H9 (cell line): ENCODE results near the gene HTRA1. TPM values are rescaled to one million over a fixed set of nuclear protein-coding genes. Genes with fewer than 3 reads are reported as not detected.

Experiments used
- DNase-seq: peaks from one replicate; pipeline ENCODE4 v3.0.0-alpha.2; 2017
- H2AFZ ChIP-seq: one replicate; pipeline ENCODE4 v1.6.1; 2013; ENCODE audit warnings: mild to moderate bottlenecking, low read length, control low read depth, moderate library complexity
- H2AK5ac ChIP-seq: 2 replicates; pipeline ENCODE4 v1.6.1; 2013; ENCODE audit warnings: low read length, control low read depth, mixed read lengths; ENCODE audit not compliant: insufficient read length
- H2BK120ac ChIP-seq: one replicate; pipeline ENCODE4 v1.6.1; 2013; ENCODE audit warnings: low read depth, mild to moderate bottlenecking, low read length, control low read depth, inconsistent platforms; ENCODE audit not compliant: poor library complexity, severe bottlenecking
- H2BK12ac ChIP-seq: 2 replicates; pipeline ENCODE4 v1.6.1; 2013; ENCODE audit warnings: low read length, control low read depth, mixed read lengths, low read depth; ENCODE audit not compliant: insufficient read length
- H2BK15ac ChIP-seq: 2 replicates; pipeline ENCODE4 v1.6.1; 2013; ENCODE audit warnings: low read depth, low read length, control low read depth
- H2BK20ac ChIP-seq: one replicate; pipeline ENCODE4 v1.6.1; 2013; ENCODE audit warnings: low read depth, mild to moderate bottlenecking, low read length, control low read depth, inconsistent platforms; ENCODE audit not compliant: poor library complexity, severe bottlenecking
- H2BK5ac ChIP-seq: 2 replicates; pipeline ENCODE4 v1.6.1; 2013; ENCODE audit warnings: low read length, control low read depth, mixed read lengths; ENCODE audit not compliant: insufficient read length
- H3K14ac ChIP-seq: 2 replicates; pipeline ENCODE4 v1.6.1; 2013; ENCODE audit warnings: low read length, control low read depth; ENCODE audit not compliant: insufficient read depth
- H3K18ac ChIP-seq: 2 replicates; pipeline ENCODE4 v1.6.1; 2013; ENCODE audit warnings: low read depth, mild to moderate bottlenecking, mixed read lengths, low read length, control low read depth; ENCODE audit not compliant: insufficient read length
- H3K23ac ChIP-seq: 2 replicates; pipeline ENCODE4 v1.6.1; 2013; ENCODE audit warnings: low read length, control low read depth, mixed read lengths, low read depth; ENCODE audit not compliant: insufficient read length
- H3K23me2 ChIP-seq: 2 replicates; pipeline ENCODE4 v1.6.1; 2013; ENCODE audit warnings: low read depth, mild to moderate bottlenecking, mixed read lengths, low read length, control low read depth; ENCODE audit not compliant: insufficient read length, poor library complexity, severe bottlenecking
- H3K27ac ChIP-seq: 2 replicates; pipeline ENCODE4 v1.5.1; 2013; ENCODE audit warnings: low read length, control low read depth, mixed read lengths, low read depth; ENCODE audit not compliant: insufficient read length
- H3K27me3 ChIP-seq: 2 replicates; pipeline ENCODE4 v1.6.1; 2013; ENCODE audit warnings: low read length, control low read depth, inconsistent platforms; ENCODE audit not compliant: insufficient read depth
- H3K4ac ChIP-seq: 2 replicates; pipeline ENCODE4 v1.6.1; 2013; ENCODE audit warnings: low read depth, mild to moderate bottlenecking, control low read depth, inconsistent platforms, low read length, moderate library complexity
- H3K4me1 ChIP-seq: 2 replicates; pipeline ENCODE4 v1.6.1; 2013; ENCODE audit warnings: low read length, control low read depth, inconsistent platforms; ENCODE audit not compliant: insufficient read depth
- H3K4me2 ChIP-seq: 2 replicates; pipeline ENCODE4 v1.6.1; 2013; ENCODE audit warnings: low read length, control low read depth, mixed read lengths; ENCODE audit not compliant: insufficient read length, insufficient read depth
- H3K56ac ChIP-seq: 2 replicates; pipeline ENCODE4 v1.6.1; 2013; ENCODE audit warnings: low read depth, mild to moderate bottlenecking, mixed read lengths, low read length, control low read depth; ENCODE audit not compliant: insufficient read length
- H3K79me1 ChIP-seq: 2 replicates; pipeline ENCODE4 v1.6.1; 2013; ENCODE audit warnings: low read depth, mild to moderate bottlenecking, moderate library complexity, low read length, control low read depth, inconsistent platforms; ENCODE audit not compliant: insufficient read depth, poor library complexity, severe bottlenecking
- H3K79me2 ChIP-seq: 2 replicates; pipeline ENCODE4 v1.6.1; 2013; ENCODE audit warnings: low read length, control low read depth, inconsistent platforms; ENCODE audit not compliant: insufficient read depth
- H3K9ac ChIP-seq: 2 replicates; pipeline ENCODE4 v1.6.1; 2013; ENCODE audit warnings: low read length, control low read depth, mixed read lengths; ENCODE audit not compliant: insufficient read length; ENCODE audit errors: extremely low read depth
- H3K9me3 ChIP-seq: one replicate; pipeline ENCODE4 v1.6.1; 2013; ENCODE audit warnings: low read depth, low read length, inconsistent platforms; ENCODE audit not compliant: control insufficient read depth
- H3T11ph ChIP-seq: one replicate; pipeline ENCODE4 v1.6.1; 2013; ENCODE audit warnings: mild to moderate bottlenecking, low read length, control low read depth, inconsistent platforms
- H4K20me1 ChIP-seq: one replicate; pipeline ENCODE4 v1.6.1; 2013; ENCODE audit not compliant: control insufficient read depth, insufficient read length, insufficient read depth
- H4K5ac ChIP-seq: 2 replicates; pipeline ENCODE4 v1.6.1; 2013; ENCODE audit warnings: low read depth, mild to moderate bottlenecking, mixed read lengths, low read length, control low read depth; ENCODE audit not compliant: insufficient read length
- H4K8ac ChIP-seq: replicated peaks from 2 replicates; pipeline ENCODE4 v1.6.1; 2013; ENCODE audit warnings: low read length, control low read depth, mixed read lengths, low read depth; ENCODE audit not compliant: insufficient read length
- H4K91ac ChIP-seq: 2 replicates; pipeline ENCODE4 v1.6.1; 2013; ENCODE audit warnings: low read depth, mild to moderate bottlenecking, moderate library complexity, mixed read lengths, low read length, control low read depth; ENCODE audit not compliant: insufficient read length
- H3K27ac Mint-ChIP-seq, 3 experiments: 2 replicates in 2 of 3; 3 replicates in 1 of 3; pipeline ENCODE4 v1.8.0; 2020 to 2021; ENCODE audit warnings: mixed read lengths in 3 of 3, mild to moderate bottlenecking in 1 of 3, moderate library complexity in 1 of 3
- H3K27me3 Mint-ChIP-seq: 2 replicates; pipeline ENCODE4 v1.8.0; 2021; ENCODE audit warnings: low read depth, mild to moderate bottlenecking, moderate library complexity, mixed read lengths
- H3K36me3 Mint-ChIP-seq, 3 experiments: 2 replicates in 2 of 3; 3 replicates in 1 of 3; pipeline ENCODE4 v1.8.0; 2020 to 2021; ENCODE audit warnings: low read depth in 3 of 3, mixed read lengths in 3 of 3; ENCODE audit not compliant: insufficient read depth in 1 of 3
- H3K4me1 Mint-ChIP-seq, 2 experiments: 2 replicates each; pipeline ENCODE4 v1.8.0; 2020; ENCODE audit warnings: mixed read lengths in 2 of 2
- H3K4me3 Mint-ChIP-seq, 2 experiments: 2 replicates in 1 of 2; 3 replicates in 1 of 2; pipeline ENCODE4 v1.8.0; 2020 to 2021; ENCODE audit warnings: mild to moderate bottlenecking in 2 of 2, mixed read lengths in 2 of 2, moderate library complexity in 1 of 2
- H3K9me3 Mint-ChIP-seq, 2 experiments: 2 replicates in 1 of 2; 3 replicates in 1 of 2; pipeline ENCODE4 v1.8.0; 2020; ENCODE audit warnings: mild to moderate bottlenecking in 2 of 2, mixed read lengths in 2 of 2, moderate library complexity in 1 of 2
- WGBS: extraction: QIAGEN DNeasy Blood & Tissue Kit; methylation state at CpG from one replicate; pipeline ENCODE4 v1.1.7; 2013; ENCODE audit warnings: missing lambda C conversion rate, low lambda C conversion rate, mixed read lengths; ENCODE audit not compliant: insufficient read length; ENCODE audit errors: extremely low coverage; 5-methylcytosine and 5-hydroxymethylcytosine counted together
- total RNA-seq: library from RNA; stranded (reverse); gene quantifications from 2 replicates; pipeline ENCODE4 v1.2.1, GENCODE V29; 2021
- TF ChIP-seq, protein P1 (sequence below): fragments of 200-600 bp; sonication (generic); conservative IDR thresholded peaks from 3 replicates; pipeline ENCODE4 v1.8.0; 2021; ENCODE audit warnings: antibody characterized with exemption, mild to moderate bottlenecking

Gene HTRA1
- total RNA-seq, 1 experiment from 2014 or later, result 11.1 TPM

DNA sequence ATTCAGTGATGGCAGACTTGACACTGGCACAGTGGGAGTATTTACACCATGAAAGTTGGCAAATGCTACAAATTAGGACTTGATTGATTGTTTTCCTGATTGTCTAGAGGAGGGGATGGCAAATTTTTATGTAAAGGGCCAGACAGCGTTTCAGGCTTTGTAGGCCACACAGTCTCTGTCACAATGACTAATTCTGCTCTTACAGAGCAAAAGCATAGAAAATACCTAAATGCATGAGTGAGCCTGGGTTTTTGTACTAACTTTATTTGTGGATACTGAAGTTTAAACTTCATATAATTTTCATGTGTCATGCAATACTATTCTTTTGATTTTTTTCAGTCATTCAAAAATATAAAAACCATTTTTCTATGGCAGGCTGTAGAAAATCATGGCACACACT is 15.9 kb upstream of the HTRA1 start:
- DNase-seq, result no peak
- H3K27ac Mint-ChIP-seq, result no peak overlapping the region
- H4K91ac ChIP-seq, result no peak overlapping the region
- H3K23me2 ChIP-seq, result no peaks in the 10 kb centered on the region
- no peak overlapping the region for H3K4ac ChIP-seq
- no peaks in the 10 kb centered on the region for H3K27me3 ChIP-seq
- no peak overlapping the region for H3K27ac ChIP-seq
- no peak overlapping the region for H4K8ac ChIP-seq
- no peak overlapping the region for H2BK20ac ChIP-seq
- H3K4me3 Mint-ChIP-seq, result no peak overlapping the region
- H3K4me1 ChIP-seq, result no peaks in the 10 kb centered on the region
- peaks cover 0 to 9% of the 10 kb centered on the region in 2 experiments; a peak in 3 of 4 replicates for H3K4me1 Mint-ChIP-seq
- H3K9ac ChIP-seq, result no peak overlapping the region
- no peaks in the 10 kb centered on the region for H3K79me2 ChIP-seq
- no peak overlapping the region for H2AK5ac ChIP-seq
- no peak overlapping the region for H3K23ac ChIP-seq
- no peak overlapping the region for H3K4me2 ChIP-seq
- no CpG with 5 or more reads among the region's 1 CpG for WGBS
- no peak overlapping the region for H3K14ac ChIP-seq
- H2BK120ac ChIP-seq, result no peak overlapping the region
- no peaks in the 10 kb centered on the region for H3K9me3 ChIP-seq
- H3T11ph ChIP-seq, result no peak overlapping the region
- no peak overlapping the region for H2BK12ac ChIP-seq
- H3K18ac ChIP-seq, result no peak overlapping the region
- no peak overlapping the region for H4K5ac ChIP-seq
- peaks cover 2 to 6% (median 3%) of the 10 kb centered on the region in 3 experiments; a peak in 5 of 7 replicates for H3K36me3 Mint-ChIP-seq
- no peak overlapping the region for H2AFZ ChIP-seq
- no peak overlapping the region for H2BK15ac ChIP-seq
- H2BK5ac ChIP-seq, result no peak overlapping the region
- H3K9me3 Mint-ChIP-seq, result peaks cover 14 to 20% of the 10 kb centered on the region in 2 experiments
- H3K56ac ChIP-seq, result no peak overlapping the region
- peaks cover 6% of the 10 kb centered on the region for H3K27me3 Mint-ChIP-seq
- H4K20me1 ChIP-seq, result no peaks in the 10 kb centered on the region
- TF ChIP-seq, protein P1, sequence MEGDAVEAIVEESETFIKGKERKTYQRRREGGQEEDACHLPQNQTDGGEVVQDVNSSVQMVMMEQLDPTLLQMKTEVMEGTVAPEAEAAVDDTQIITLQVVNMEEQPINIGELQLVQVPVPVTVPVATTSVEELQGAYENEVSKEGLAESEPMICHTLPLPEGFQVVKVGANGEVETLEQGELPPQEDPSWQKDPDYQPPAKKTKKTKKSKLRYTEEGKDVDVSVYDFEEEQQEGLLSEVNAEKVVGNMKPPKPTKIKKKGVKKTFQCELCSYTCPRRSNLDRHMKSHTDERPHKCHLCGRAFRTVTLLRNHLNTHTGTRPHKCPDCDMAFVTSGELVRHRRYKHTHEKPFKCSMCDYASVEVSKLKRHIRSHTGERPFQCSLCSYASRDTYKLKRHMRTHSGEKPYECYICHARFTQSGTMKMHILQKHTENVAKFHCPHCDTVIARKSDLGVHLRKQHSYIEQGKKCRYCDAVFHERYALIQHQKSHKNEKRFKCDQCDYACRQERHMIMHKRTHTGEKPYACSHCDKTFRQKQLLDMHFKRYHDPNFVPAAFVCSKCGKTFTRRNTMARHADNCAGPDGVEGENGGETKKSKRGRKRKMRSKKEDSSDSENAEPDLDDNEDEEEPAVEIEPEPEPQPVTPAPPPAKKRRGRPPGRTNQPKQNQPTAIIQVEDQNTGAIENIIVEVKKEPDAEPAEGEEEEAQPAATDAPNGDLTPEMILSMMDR, result no peak
- H3K79me1 ChIP-seq, result no peaks in the 10 kb centered on the region
